ENCODE results near the gene TOMM70.

The TOMM70 gene

GRCh38 chr3:100411091-100411982 lies 10.4 kb upstream of the TOMM70 start:
- no peak for DNase-seq

GRCh38 chr3:100407977-100408532 lies 7.2 kb upstream of the TOMM70 start:
- DNase-seq = no peak

- DNase-seq = no peak
Measured at GRCh38 chr3:100407164-100407563, 6.3 kb upstream of the TOMM70 start.

- no peak for DNase-seq
Measured at GRCh38 chr3:100404250-100404548, 3.3 kb upstream of the TOMM70 start.

- DNase-seq = no peak
Measured at GRCh38 chr3:100403362-100404249, 2.7 kb upstream of the TOMM70 start.

- no peak for DNase-seq
Measured at GRCh38 chr3:100402891-100403290, 2.0 kb upstream of the TOMM70 start.

GRCh38 chr3:100402256-100402655 lies 1.4 kb upstream of the TOMM70 start:
- peak in 1 of 51 donors; percentile 49 for DNase-seq

GRCh38 chr3:100401674-100402041 lies 769 bp upstream of the TOMM70 start:
- peak in 26 of 51 donors; percentile 6 to 65 (median 35) for DNase-seq

GRCh38 chr3:100400419-100400779 lies 490 bp downstream of the TOMM70 start:
- DNase-seq = peak in 7 of 51 donors; percentile 9 to 51 (median 28)

- DNase-seq = no peak
Measured at GRCh38 chr3:100399341-100400071, 1.4 kb downstream of the TOMM70 start.

GRCh38 chr3:100396967-100397366 lies 3.9 kb downstream of the TOMM70 start:
- DNase-seq = no peak

GRCh38 chr3:100395679-100396431 lies 5.0 kb downstream of the TOMM70 start:
- DNase-seq = no peak

- no peak for DNase-seq
Measured at GRCh38 chr3:100389025-100389424, 11.9 kb downstream of the TOMM70 start.

GRCh38 chr3:100386437-100387074 lies 14.3 kb downstream of the TOMM70 start:
- DNase-seq = no peak

GRCh38 chr3:100384733-100385525 lies 16.0 kb downstream of the TOMM70 start:
- DNase-seq = no peak

- no peak for DNase-seq
Measured at GRCh38 chr3:100376301-100376700, 24.6 kb downstream of the TOMM70 start.

GRCh38 chr3:100374521-100374920 lies 26.4 kb downstream of the TOMM70 start:
- no peak for DNase-seq

GRCh38 chr3:100370756-100371155 lies 30.1 kb downstream of the TOMM70 start:
- no peak for DNase-seq

- no peak for DNase-seq
Measured at GRCh38 chr3:100368441-100368840, 32.4 kb downstream of the TOMM70 start.

- DNase-seq = no peak
Measured at GRCh38 chr3:100366424-100366823, 34.5 kb downstream of the TOMM70 start.

All from hypothalamus (tissue), 51 donors.